GM20431 (cell line): ENCODE results near the gene VAV1.

Source experiments
- in situ Hi-C: fragments of 300-500 bp; cut with MseI, MboI; formaldehyde crosslinking; loops from one replicate; pipeline ENCODE4 v1.15.0; 2020; ENCODE audit warnings: low sequenced_read_pairs; ENCODE audit not compliant: unreplicated experiment

Gene VAV1

DNA sequence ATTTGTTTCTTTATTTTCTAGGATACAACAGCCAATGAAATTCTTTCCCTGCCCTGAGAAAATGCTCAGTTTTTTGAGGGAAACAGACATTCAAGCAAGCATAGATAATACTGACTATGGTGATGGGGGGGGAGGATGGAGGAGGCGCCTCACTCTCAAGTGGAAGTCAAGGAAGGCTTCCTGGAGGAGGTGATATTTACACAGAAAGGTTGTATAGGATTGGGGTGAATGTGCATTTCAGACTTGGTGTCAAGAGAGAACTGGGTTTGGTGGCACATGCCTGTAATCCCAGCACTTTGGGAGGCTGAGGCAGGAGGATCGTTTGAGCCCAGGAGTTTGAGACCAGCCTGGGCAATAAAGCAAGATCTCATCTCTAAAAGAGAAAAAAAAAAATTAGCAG lies 102.7 kb downstream of the VAV1 start:
- in situ Hi-C loops, result no loop called here

DNA sequence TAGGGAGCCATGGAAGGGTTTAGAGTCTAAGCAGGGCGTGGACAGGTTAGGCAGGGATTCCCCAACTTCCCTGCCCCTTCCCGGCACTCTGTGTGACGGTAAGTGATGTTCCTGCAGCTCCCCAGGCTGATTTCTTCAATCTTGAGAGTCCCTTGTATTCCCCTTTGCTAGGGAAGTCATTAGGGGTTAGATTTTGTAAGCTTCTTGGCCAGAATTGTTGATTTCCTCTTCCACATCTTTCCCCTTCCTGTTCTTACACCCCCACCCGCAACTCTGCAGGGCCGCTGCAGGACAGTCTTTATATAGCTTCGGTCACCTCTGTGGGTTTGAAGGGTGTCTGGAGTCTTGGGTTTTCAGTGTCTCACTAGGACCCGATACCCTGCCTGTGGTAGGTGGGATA lies 104.2 kb downstream of the VAV1 start:
- in situ Hi-C loops, result no loop called here

DNA sequence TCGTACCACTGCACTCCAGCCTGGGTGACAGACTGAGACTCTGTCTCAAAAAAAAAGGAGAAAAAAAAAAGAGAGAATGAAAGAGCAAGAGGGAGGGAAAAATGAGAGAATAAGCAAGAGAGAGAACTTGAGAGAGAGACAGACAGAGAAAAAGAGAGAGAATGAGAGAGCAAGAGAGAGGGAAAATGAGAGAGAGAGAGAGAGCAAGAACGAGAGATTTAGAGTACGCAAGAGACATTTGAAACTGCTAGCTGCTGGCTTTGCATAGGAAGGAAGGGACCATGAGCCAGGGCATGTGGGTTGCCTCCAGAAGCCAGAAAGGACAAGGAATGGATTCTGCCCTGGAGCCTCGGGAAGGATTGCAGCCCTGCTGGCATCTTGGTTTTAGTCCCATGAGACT lies 105.3 kb downstream of the VAV1 start:
- in situ Hi-C loops, result no loop called here

DNA sequence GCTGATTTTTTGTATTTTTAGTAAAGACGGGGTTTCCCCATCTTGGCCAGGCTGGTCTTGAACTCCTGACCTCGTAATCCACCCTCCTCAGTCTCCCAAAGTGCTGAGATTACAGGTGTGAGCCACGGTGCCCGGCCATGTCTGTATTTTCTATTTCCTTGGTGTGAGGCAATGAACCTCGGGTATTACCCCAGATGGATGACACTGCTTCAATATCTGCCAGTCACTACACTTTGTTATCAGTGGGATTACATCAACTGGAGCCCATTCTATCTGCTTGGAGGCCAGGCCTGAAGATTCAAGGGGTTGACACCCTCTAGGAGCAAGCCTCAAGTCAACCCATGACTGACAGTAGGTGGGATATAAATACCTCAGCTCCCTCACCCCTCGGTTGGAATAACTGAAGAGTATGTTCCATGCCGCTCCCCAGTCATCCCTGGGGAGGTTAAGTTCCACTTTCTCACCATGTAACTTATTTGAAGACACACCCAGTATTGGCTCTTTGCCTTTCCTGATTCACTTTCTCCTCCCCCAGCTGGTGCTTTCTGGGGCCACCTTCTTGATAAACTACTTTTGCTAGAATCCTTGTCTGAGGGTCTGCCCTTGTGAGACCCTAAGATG lies 113.9 kb downstream of the VAV1 start:
- in situ Hi-C loops, result no loop called here

DNA sequence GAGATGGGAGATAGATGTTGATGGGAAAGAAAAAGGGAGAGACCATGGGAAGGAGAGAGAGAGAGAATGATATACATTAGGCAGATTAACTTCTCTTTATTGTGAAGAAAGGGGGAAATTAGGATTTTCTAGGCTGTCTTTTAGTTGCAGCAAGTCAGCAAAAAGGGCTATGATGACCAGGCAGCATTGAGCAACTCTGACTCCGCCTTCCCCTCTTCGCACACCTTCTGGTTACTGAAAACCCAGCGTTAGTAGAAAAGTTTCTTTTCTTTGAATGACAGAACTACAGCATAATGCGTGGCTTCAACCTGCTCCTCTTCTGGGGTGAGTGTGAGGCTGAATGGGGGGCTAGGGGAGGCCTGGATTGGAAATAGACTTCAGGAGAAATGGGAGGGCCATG lies 114.8 kb downstream of the VAV1 start, which contains the start of gene ADGRE1:
ADGRE1 (plus strand) TSS at position 264 of the 400 bp plus-strand sequence; CDS start at position 294, 30 bp downstream.
- in situ Hi-C loops, result no loop called here

DNA sequence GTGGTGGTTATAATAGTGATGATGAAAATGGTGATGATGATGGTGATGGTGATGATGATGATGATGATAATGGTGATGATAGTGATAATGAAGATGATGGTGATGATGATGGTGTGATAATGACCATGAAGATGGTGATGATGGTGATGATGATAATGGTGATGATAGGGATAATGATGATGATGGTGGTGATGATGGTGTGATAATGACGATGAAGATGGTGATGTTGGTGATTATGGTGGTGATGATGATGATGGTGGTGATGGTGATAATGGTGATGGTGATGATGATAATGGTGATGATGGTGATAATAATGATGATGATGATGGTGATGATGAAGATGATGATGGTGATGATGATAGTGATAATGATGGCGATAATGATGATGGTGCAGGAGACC lies 116.5 kb downstream of the VAV1 start:
- in situ Hi-C loops, result no loop called here

DNA sequence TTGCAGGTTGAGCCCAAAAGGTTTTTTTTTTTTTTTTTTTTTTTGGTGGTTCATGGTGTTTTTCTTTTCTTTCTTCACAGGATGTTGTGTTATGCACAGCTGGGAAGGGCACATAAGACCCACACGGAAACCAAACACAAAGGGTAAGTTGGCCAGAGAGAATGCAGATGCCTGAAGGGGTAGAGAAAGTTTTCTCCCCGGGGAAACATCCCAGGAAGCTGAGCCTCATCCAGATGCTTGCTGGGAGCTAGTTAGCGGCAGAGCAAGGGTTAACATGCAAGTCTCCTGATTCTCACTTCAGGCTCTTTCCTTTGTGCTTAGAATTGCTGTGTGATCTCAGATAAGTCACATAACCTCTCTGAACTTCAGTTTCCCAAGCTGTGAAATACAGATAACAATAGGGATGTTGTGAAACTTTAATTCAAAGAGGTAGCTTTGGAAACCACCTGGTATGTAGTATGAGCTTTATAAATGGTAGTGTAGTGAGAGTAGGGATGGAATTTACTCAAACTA lies 117.9 kb downstream of the VAV1 start:
- in situ Hi-C loops, result no loop called here

DNA sequence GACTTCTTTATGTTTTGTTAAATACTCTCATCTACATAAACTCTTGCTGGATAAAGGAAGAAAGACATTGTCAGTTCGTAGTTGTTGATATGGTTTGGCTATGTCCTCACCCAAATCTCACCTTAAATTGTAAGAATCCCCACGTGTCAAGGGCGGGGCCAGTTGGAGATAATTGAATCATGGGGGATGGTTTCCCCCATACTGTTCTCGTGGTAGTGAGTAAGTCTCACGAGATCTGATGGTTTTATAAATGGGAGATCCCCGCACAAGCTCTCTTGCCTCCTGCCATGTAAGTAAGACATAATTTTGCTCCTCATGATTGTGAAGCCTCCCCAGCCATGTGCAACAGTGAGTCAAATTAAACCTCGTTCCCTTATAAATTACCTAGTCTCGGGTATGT lies 118.4 kb downstream of the VAV1 start:
- in situ Hi-C loops, result no loop called here

DNA sequence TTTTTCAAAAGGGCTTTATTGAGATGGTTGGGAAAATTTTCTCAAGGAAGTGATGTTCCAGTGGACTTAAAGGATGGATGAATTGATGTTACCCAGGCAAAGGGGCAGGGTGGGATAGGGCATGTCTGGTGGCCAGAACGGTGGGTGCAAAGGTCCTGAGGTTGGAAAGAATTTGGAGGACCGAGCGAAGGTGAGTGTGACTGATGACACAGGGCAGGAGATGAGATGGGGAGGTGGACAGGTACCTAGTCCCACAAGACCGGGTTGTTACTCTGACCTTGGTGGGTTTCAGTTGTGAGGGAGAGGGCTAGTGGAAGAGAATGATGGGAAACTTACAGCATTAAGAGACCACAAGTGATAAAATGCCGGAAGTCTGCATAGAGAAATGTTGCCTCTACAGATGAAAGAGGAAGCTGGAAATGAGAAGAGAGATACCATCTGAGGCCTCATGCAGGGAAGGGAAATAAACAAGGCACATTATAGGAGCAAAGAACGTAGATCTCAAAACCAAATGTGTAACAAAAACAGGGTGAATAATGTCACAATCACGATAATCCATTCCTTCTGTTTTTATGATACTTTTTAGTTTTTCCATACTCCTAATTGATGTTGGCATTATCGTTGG lies 119.4 kb downstream of the VAV1 start:
- in situ Hi-C loops, result no loop called here

DNA sequence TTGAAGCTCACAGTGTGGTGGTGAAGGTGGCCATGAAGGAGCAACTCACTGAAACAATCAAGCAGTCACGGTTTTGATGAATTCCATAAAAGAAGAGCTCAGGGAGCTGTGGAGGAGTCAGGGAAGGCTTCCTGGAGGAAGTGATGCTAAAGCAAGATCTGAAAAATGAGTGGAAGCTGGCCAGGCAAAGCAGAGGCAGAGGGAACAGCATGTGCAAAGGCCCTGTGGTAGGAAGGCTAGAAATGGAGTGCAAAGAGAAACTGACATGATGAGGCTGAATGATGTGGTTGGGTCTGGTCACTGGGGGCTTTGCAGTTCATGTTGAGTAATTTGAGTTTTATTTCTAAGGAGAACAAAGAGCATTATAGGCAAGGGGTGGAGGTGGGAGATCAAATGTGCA lies 121.8 kb downstream of the VAV1 start:
- in situ Hi-C loops, result no loop called here

DNA sequence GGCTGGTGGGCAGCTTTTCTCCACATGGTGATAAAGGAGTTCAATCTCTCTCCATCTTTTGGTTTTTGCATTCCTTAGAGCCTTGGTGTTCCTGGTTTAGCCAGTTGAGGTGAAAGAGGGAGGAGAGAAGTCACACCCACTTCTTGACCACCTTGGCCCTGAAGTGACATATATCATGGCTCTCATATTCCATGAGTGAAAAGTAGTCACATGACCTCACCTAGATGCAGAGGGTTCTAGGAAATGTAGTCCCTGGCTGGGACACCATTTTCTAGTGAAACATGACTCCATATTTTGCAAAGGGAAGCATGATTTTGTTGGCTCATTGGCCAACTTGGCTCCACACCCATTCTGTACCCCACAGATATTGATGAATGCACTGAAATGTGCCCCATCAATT lies 130.9 kb downstream of the VAV1 start:
- in situ Hi-C loops, result no loop called here

DNA sequence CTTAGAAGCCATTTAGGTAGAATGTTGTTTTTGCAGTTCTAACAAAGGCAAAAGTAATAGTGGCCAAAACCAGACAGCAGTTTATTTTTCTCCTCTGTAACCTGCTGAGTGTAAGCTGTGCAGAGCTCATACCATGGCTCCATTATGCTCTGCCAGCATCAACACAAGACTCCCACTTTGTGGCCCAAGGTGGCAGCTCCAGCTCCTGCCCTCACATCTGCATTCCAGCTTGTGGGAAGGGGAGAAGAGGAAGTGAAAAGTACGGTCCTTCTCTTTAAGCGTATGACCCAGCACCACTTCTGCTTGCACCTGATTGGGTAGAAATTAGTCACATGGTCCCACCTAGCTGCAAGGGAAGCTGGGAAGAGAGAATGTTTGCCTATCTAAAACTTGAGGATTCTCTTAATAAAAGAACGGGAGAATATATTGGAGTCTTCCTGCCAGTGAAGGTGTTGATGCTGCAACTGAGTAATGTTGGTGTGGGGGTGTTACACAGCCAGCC lies 134.1 kb downstream of the VAV1 start:
- in situ Hi-C loops, result no loop called here
